Prostate gland (tissue), 2 donors: ENCODE measurements around the gene GALNT14.

Source experiments
- CTCF ChIP-seq, 4 experiments: fragments of 200-600 bp in 2 of 4; fragments of 450-650 bp in 2 of 4; sonication (generic) in 2 of 4; IDR thresholded peaks; 1 replicate in 3 of 4; 2 replicates in 1 of 4; pipeline ENCODE4 v1.5.1; 2016 to 2019; ENCODE audit warnings: antibody characterized with exemption in 4 of 4, mild to moderate bottlenecking in 2 of 4, moderate library complexity in 2 of 4
- POLR2A ChIP-seq: fragments of 450-650 bp; IDR thresholded peaks from one replicate; pipeline ENCODE4 v1.6.1; 2016; ENCODE audit warnings: antibody characterized with exemption, mild to moderate bottlenecking
- POLR2AphosphoS5 ChIP-seq: sonication (generic); formaldehyde crosslinking; IDR thresholded peaks from one replicate; pipeline ENCODE4 v1.6.1; 2017; ENCODE audit warnings: antibody characterized with exemption

- TF ChIP-seq CTCF (IDR thresholded peaks at IDR 0.05): no peak
- no peak for TF ChIP-seq POLR2A
- TF ChIP-seq POLR2AphosphoS5: no peak
These were observed 148.5 kb downstream of the GALNT14 start for GRCh38 chr2:30989746-30990145.
